ENCODE data around the gene MRPL28. TPM values are rescaled to one million over a fixed set of nuclear protein-coding genes. Genes with fewer than 3 reads are reported as not detected.

Gene MRPL28
- total and polyA plus RNA-seq, 2 donors from 2014 or later: 59.1 to 201 TPM

DNA sequence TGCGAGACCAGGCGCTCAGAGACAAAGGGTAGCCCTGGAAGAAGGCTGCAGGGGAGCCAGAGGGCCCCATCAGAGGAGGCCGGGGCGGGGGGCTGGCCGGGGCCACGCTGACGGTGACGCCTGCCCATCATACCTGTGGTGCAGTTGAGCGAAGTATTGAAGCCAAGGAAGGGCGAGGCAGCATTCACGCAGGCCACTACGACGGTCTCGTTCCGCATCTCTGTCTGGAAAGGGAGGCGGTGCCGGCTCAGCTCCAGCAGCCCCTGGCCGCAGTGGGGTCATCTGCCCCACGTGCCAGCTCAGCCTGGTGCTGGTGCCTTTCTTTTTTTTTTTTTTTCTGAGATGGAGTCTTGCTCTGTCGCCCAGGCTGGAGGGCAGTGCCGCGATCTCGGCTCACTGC is 4.9 kb upstream of the MRPL28 start:
- no peak overlapping the region for H3K4me3 ChIP-seq (ENCODE audit: low read length in 3 of 3)
- no peak overlapping the region for H3K27ac ChIP-seq (ENCODE audit: low read depth in 2 of 2, low read length in 2 of 2)
- H3K27me3 ChIP-seq (ENCODE audit: control insufficient read depth, insufficient read depth, low read length): no peaks in the 10 kb centered on the region
- no peaks in the 10 kb centered on the region for H3K9me3 ChIP-seq (ENCODE audit: control insufficient read depth in 2 of 3, insufficient read depth in 1 of 3, low read length in 3 of 3)
- intact Hi-C loops (cut with DNase I): no loop called here
- TF ChIP-seq, protein P1, sequence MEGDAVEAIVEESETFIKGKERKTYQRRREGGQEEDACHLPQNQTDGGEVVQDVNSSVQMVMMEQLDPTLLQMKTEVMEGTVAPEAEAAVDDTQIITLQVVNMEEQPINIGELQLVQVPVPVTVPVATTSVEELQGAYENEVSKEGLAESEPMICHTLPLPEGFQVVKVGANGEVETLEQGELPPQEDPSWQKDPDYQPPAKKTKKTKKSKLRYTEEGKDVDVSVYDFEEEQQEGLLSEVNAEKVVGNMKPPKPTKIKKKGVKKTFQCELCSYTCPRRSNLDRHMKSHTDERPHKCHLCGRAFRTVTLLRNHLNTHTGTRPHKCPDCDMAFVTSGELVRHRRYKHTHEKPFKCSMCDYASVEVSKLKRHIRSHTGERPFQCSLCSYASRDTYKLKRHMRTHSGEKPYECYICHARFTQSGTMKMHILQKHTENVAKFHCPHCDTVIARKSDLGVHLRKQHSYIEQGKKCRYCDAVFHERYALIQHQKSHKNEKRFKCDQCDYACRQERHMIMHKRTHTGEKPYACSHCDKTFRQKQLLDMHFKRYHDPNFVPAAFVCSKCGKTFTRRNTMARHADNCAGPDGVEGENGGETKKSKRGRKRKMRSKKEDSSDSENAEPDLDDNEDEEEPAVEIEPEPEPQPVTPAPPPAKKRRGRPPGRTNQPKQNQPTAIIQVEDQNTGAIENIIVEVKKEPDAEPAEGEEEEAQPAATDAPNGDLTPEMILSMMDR (IDR thresholded peaks at IDR 0.05; ENCODE audit: borderline replicate concordance, extremely low read depth, insufficient read depth): no peak
- peaks cover 0 to 15% (median 0%) of the 10 kb centered on the region in 3 donors for H3K4me1 ChIP-seq (ENCODE audit: control insufficient read depth in 2 of 3, insufficient read depth in 2 of 3, low read depth in 1 of 3, low read length in 3 of 3)
- FAIRE-seq (no peak), DNase-seq (no peak)
- H3K9ac ChIP-seq (ENCODE audit: low read length in 3 of 3): no peak overlapping the region
- peaks cover 0 to 10% (median 3%) of the 10 kb centered on the region in 3 donors for H3K36me3 ChIP-seq (ENCODE audit: control insufficient read depth in 2 of 3, insufficient read depth in 3 of 3, low read length in 3 of 3)

DNA sequence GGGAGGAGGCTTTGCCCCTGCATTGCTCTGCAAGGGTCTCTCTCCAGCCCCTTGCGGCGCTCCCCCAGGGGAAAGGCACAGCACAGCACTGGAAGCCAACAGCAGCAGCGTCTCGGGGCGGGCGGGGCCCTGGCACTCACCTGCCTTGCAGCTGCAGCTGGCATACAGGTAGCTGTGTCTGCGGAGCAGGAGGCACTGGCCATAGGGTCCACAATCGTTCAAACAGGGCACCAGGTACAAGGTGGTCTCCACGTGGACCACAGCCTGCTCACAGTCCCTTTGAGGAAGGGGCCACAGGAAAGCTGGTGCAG is 4.2 kb upstream of the MRPL28 start:
- H3K36me3 ChIP-seq (ENCODE audit: control insufficient read depth in 2 of 3, insufficient read depth in 3 of 3, low read length in 3 of 3): peaks cover 0 to 10% (median 3%) of the 10 kb centered on the region in 3 donors
- no peak overlapping the region for H3K4me3 ChIP-seq (ENCODE audit: low read length in 3 of 3)
- H3K4me1 ChIP-seq (ENCODE audit: control insufficient read depth in 2 of 3, insufficient read depth in 2 of 3, low read depth in 1 of 3, low read length in 3 of 3): peaks cover 0 to 14% (median 0%) of the 10 kb centered on the region in 3 donors
- FAIRE-seq (no peak), DNase-seq (no peak)
- TF ChIP-seq, protein P1 (IDR thresholded peaks at IDR 0.05; ENCODE audit: borderline replicate concordance, extremely low read depth, insufficient read depth): no peak
- no peak overlapping the region for H3K9ac ChIP-seq (ENCODE audit: low read length in 3 of 3)
- no peaks in the 10 kb centered on the region for H3K9me3 ChIP-seq (ENCODE audit: control insufficient read depth in 2 of 3, insufficient read depth in 1 of 3, low read length in 3 of 3)
- no peak overlapping the region for H3K27ac ChIP-seq (ENCODE audit: low read depth in 2 of 2, low read length in 2 of 2)
- intact Hi-C loops (cut with DNase I): no loop called here
- H3K27me3 ChIP-seq (ENCODE audit: control insufficient read depth, insufficient read depth, low read length): no peaks in the 10 kb centered on the region

DNA sequence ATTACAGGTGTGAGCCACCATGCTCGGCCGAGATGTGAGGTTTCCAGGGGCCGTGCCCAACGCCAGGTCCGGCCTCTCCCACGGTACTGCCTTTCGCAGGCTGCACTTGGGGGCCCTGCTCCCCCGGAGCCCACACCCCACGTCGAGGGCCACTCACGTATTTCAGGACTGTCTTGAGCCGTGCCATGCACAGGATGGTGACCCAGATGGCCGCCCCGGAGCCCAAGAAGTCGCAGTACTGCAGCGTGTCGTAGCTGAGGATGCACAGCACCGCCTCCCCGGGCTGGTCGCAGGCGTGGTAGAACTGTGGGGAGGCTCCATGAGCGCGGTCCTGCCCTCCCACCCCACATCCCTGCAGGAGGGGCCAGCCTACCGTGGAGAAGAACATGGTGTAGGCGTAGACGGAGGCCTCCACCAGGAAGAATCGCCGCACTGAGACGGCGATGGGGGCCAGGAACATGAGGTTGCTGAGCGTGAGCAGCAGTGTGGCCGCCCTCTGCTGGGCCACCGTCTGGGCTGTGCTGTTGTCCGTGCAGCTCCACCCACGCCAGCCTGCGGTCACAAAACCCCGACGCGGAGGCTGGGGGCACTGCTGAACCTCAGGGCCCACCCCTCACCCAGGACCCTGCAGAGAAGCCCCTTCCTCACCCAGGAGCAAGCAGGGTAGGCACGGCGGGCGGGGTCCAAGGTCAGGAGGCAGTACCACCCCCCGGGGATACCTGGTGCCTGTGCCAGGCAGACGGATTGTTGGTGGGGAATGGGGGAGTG is 3.7 kb upstream of the MRPL28 start:
- FAIRE-seq (no peak), DNase-seq (peak in 1 of 5 donors; percentile 77)
- intact Hi-C loops (cut with DNase I): no loop called here
- H3K4me3 ChIP-seq (ENCODE audit: low read length in 3 of 3): no peak overlapping the region
- TF ChIP-seq, protein P1 (IDR thresholded peaks at IDR 0.05; ENCODE audit: borderline replicate concordance, extremely low read depth, insufficient read depth): no peak
- no peaks in the 10 kb centered on the region for H3K27me3 ChIP-seq (ENCODE audit: control insufficient read depth, insufficient read depth, low read length)
- no peak overlapping the region for H3K27ac ChIP-seq (ENCODE audit: low read depth in 2 of 2, low read length in 2 of 2)
- no peak overlapping the region for H3K9ac ChIP-seq (ENCODE audit: low read length in 3 of 3)
- peaks cover 0 to 14% (median 0%) of the 10 kb centered on the region in 3 donors for H3K4me1 ChIP-seq (ENCODE audit: control insufficient read depth in 2 of 3, insufficient read depth in 2 of 3, low read depth in 1 of 3, low read length in 3 of 3)
- H3K9me3 ChIP-seq (ENCODE audit: control insufficient read depth in 2 of 3, insufficient read depth in 1 of 3, low read length in 3 of 3): no peaks in the 10 kb centered on the region
- H3K36me3 ChIP-seq (ENCODE audit: control insufficient read depth in 2 of 3, insufficient read depth in 3 of 3, low read length in 3 of 3): peaks cover 0 to 10% (median 3%) of the 10 kb centered on the region in 3 donors
